ENCODE results near the gene EPOP. TPM values are rescaled to one million over a fixed set of nuclear protein-coding genes. Genes with fewer than 3 reads are reported as not detected.

The EPOP gene
- 2.8 TPM for total RNA-seq

- peak; percentile 84 for DNase-seq (ENCODE audit: low spot score)
These were observed at the start of gene EPOP for GRCh38 chr17:38674749-38675615. Gene EPOP, minus strand, starts transcription at chr17:38674957. Its CDS starts 462 bp downstream, at chr17:38674495.

- DNase-seq (ENCODE audit: low spot score) = no peak
These were observed 47.0 kb upstream of the EPOP start for GRCh38 chr17:38721802-38722201.

GRCh38 chr17:38720941-38721340 lies 46.2 kb upstream of the EPOP start:
- no peak for DNase-seq (ENCODE audit: low spot score)

GRCh38 chr17:38719943-38720641 lies 45.3 kb upstream of the EPOP start:
- DNase-seq (ENCODE audit: low spot score) = no peak

GRCh38 chr17:38719289-38719942 lies 44.7 kb upstream of the EPOP start:
- DNase-seq (ENCODE audit: low spot score) = no peak

GRCh38 chr17:38717139-38717745 lies 42.5 kb upstream of the EPOP start:
- no peak for DNase-seq (ENCODE audit: low spot score)

GRCh38 chr17:38716368-38717005 lies 41.7 kb upstream of the EPOP start:
- no peak for DNase-seq (ENCODE audit: low spot score)

- no peak for DNase-seq (ENCODE audit: low spot score)
These were observed 40.6 kb upstream of the EPOP start for GRCh38 chr17:38715216-38715943.

GRCh38 chr17:38713456-38714075 lies 38.8 kb upstream of the EPOP start:
- no peak for DNase-seq (ENCODE audit: low spot score)

- DNase-seq (ENCODE audit: low spot score) = no peak
These were observed 37.8 kb upstream of the EPOP start for GRCh38 chr17:38712593-38712992.

- DNase-seq (ENCODE audit: low spot score) = no peak
These were observed 37.2 kb upstream of the EPOP start for GRCh38 chr17:38711792-38712571.

- DNase-seq (ENCODE audit: low spot score) = no peak
These were observed 36.2 kb upstream of the EPOP start for GRCh38 chr17:38710985-38711384.

- no peak for DNase-seq (ENCODE audit: low spot score)
These were observed 35.8 kb upstream of the EPOP start for GRCh38 chr17:38710604-38710962.

- DNase-seq (ENCODE audit: low spot score) = no peak
These were observed 35.3 kb upstream of the EPOP start for GRCh38 chr17:38709864-38710603.

- no peak for DNase-seq (ENCODE audit: low spot score)
These were observed 34.5 kb upstream of the EPOP start for GRCh38 chr17:38709104-38709820.

- no peak for DNase-seq (ENCODE audit: low spot score)
These were observed 33.1 kb upstream of the EPOP start for GRCh38 chr17:38707678-38708351.

GRCh38 chr17:38706505-38707216 lies 31.9 kb upstream of the EPOP start:
- no peak for DNase-seq (ENCODE audit: low spot score)
